ENCODE measurements around the gene DPYSL5. TPM values are rescaled to one million over a fixed set of nuclear protein-coding genes. Genes with fewer than 3 reads are reported as not detected.

The DPYSL5 gene
- total and polyA plus RNA-seq, 4 donors = not detected

DNA sequence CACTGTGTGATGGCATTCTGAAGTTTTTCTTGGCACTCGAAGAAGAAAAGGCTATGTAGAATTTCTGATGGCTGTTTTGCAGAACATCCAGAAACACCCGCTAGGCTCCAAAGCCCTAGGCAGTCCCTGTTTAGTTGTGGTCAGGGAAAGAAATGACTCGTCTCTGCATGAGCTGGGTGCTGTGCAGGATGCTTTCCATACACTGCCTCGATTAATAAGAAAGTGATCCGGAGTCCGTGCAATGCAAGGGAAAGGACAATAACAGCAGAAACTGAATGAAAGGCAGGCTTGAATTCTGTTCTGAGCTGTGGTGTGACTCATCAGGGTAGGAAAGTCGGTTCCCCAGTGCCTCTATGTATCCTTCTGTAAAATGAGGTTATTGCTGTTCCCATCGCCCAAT, 141.2 kb downstream of the DPYSL5 start:
- H3K27me3 ChIP-seq (ENCODE audit: control insufficient read depth in 4 of 4, insufficient read depth in 4 of 4, low read length in 3 of 4) = no peaks in the 10 kb centered on the region
- no peaks in the 10 kb centered on the region for H3K9me3 ChIP-seq (ENCODE audit: control insufficient read depth in 4 of 4, low read length in 3 of 4)
- DNase-seq (ENCODE audit: low spot score) = no peak
- no peak overlapping the region for H3K9ac ChIP-seq (ENCODE audit: low read depth in 1 of 2, low read length in 2 of 2)
- TF ChIP-seq RXRA (IDR thresholded peaks at IDR 0.05) = no peak
- no peak for TF ChIP-seq YY1 (IDR thresholded peaks at IDR 0.05)
- TF ChIP-seq EGR1 (IDR thresholded peaks at IDR 0.05; ENCODE audit: low read depth in 2 of 2) = no peak
- TF ChIP-seq SP1 (IDR thresholded peaks at IDR 0.05) = no peak
- TF ChIP-seq FOXA2 (IDR thresholded peaks at IDR 0.05) = no peak
- TF ChIP-seq, protein P1, sequence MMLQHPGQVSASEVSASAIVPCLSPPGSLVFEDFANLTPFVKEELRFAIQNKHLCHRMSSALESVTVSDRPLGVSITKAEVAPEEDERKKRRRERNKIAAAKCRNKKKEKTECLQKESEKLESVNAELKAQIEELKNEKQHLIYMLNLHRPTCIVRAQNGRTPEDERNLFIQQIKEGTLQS (IDR thresholded peaks at IDR 0.05) = no peak
- TF ChIP-seq TAF1 (conservative IDR thresholded peaks at IDR 0.05) = no peak
- no peak for TF ChIP-seq RAD21 (IDR thresholded peaks at IDR 0.05)
- TF ChIP-seq, protein P2, sequence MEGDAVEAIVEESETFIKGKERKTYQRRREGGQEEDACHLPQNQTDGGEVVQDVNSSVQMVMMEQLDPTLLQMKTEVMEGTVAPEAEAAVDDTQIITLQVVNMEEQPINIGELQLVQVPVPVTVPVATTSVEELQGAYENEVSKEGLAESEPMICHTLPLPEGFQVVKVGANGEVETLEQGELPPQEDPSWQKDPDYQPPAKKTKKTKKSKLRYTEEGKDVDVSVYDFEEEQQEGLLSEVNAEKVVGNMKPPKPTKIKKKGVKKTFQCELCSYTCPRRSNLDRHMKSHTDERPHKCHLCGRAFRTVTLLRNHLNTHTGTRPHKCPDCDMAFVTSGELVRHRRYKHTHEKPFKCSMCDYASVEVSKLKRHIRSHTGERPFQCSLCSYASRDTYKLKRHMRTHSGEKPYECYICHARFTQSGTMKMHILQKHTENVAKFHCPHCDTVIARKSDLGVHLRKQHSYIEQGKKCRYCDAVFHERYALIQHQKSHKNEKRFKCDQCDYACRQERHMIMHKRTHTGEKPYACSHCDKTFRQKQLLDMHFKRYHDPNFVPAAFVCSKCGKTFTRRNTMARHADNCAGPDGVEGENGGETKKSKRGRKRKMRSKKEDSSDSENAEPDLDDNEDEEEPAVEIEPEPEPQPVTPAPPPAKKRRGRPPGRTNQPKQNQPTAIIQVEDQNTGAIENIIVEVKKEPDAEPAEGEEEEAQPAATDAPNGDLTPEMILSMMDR (IDR thresholded peaks at IDR 0.05; ENCODE audit: low read depth, low read length, missing input control) = no peak
- TF ChIP-seq FOXA1 (IDR thresholded peaks at IDR 0.05) = no peak
- TF ChIP-seq GABPA (IDR thresholded peaks at IDR 0.05 in 1 of 2, conservative IDR thresholded peaks at IDR 0.05 in 1 of 2) = no peak
- 92% methylated on average over 8 of the region's 8 CpGs for WGBS
- H3K4me1 ChIP-seq (ENCODE audit: control insufficient read depth in 4 of 4, insufficient read depth in 4 of 4, low read length in 3 of 4) = peaks cover 11 to 39% (median 26%) of the 10 kb centered on the region in 4 donors
- H3K4me3 ChIP-seq (ENCODE audit: low read depth in 1 of 3, low read length in 3 of 3) = no peak overlapping the region
- no peaks in the 10 kb centered on the region for H3K36me3 ChIP-seq (ENCODE audit: control insufficient read depth in 4 of 4, insufficient read depth in 3 of 4, low read depth in 1 of 4, low read length in 3 of 4)
- H3K27ac ChIP-seq (ENCODE audit: low read depth in 1 of 2, low read length in 2 of 2) = no peak overlapping the region

DNA sequence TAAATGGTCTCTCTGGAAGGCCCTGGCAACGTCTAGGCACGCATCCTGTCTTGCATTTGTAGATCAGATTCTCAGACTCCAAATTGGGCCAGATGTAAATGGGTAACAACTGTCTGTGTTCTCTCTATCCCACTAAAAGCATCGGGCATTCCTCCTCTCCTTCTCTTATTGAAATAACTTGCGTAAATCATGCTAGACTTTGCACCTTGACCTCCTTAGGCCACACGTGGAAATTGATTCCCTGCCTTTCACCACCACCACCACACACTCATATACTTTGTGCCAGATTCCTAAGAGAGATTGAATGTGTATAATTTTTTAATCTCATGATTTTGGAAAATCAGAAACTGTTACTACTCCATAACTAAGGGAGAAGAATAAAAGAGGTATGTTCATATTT, 143.8 kb downstream of the DPYSL5 start:
- no peak for TF ChIP-seq TAF1 (conservative IDR thresholded peaks at IDR 0.05)
- peak in 1 of 2 donors; percentile 35 for TF ChIP-seq RAD21 (IDR thresholded peaks at IDR 0.05)
- TF ChIP-seq, protein P1 (IDR thresholded peaks at IDR 0.05) = peak; percentile 41
- TF ChIP-seq, protein P2 (IDR thresholded peaks at IDR 0.05; ENCODE audit: low read depth, low read length, missing input control) = no peak
- TF ChIP-seq FOXA2 (IDR thresholded peaks at IDR 0.05) = peak; percentile 38
- no peak for TF ChIP-seq GABPA (IDR thresholded peaks at IDR 0.05 in 1 of 2, conservative IDR thresholded peaks at IDR 0.05 in 1 of 2)
- TF ChIP-seq JUND (IDR thresholded peaks at IDR 0.05) = peak; percentile 40 to 87
- peak; percentile 49 for TF ChIP-seq YY1 (IDR thresholded peaks at IDR 0.05)
- TF ChIP-seq HNF4G (IDR thresholded peaks at IDR 0.05) = peak; percentile 98
- TF ChIP-seq SP1 (IDR thresholded peaks at IDR 0.05) = peak; percentile 86
- TF ChIP-seq, protein P3, sequence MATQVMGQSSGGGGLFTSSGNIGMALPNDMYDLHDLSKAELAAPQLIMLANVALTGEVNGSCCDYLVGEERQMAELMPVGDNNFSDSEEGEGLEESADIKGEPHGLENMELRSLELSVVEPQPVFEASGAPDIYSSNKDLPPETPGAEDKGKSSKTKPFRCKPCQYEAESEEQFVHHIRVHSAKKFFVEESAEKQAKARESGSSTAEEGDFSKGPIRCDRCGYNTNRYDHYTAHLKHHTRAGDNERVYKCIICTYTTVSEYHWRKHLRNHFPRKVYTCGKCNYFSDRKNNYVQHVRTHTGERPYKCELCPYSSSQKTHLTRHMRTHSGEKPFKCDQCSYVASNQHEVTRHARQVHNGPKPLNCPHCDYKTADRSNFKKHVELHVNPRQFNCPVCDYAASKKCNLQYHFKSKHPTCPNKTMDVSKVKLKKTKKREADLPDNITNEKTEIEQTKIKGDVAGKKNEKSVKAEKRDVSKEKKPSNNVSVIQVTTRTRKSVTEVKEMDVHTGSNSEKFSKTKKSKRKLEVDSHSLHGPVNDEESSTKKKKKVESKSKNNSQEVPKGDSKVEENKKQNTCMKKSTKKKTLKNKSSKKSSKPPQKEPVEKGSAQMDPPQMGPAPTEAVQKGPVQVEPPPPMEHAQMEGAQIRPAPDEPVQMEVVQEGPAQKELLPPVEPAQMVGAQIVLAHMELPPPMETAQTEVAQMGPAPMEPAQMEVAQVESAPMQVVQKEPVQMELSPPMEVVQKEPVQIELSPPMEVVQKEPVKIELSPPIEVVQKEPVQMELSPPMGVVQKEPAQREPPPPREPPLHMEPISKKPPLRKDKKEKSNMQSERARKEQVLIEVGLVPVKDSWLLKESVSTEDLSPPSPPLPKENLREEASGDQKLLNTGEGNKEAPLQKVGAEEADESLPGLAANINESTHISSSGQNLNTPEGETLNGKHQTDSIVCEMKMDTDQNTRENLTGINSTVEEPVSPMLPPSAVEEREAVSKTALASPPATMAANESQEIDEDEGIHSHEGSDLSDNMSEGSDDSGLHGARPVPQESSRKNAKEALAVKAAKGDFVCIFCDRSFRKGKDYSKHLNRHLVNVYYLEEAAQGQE (IDR thresholded peaks at IDR 0.05) = peak; percentile 70
- TF ChIP-seq, protein P4, sequence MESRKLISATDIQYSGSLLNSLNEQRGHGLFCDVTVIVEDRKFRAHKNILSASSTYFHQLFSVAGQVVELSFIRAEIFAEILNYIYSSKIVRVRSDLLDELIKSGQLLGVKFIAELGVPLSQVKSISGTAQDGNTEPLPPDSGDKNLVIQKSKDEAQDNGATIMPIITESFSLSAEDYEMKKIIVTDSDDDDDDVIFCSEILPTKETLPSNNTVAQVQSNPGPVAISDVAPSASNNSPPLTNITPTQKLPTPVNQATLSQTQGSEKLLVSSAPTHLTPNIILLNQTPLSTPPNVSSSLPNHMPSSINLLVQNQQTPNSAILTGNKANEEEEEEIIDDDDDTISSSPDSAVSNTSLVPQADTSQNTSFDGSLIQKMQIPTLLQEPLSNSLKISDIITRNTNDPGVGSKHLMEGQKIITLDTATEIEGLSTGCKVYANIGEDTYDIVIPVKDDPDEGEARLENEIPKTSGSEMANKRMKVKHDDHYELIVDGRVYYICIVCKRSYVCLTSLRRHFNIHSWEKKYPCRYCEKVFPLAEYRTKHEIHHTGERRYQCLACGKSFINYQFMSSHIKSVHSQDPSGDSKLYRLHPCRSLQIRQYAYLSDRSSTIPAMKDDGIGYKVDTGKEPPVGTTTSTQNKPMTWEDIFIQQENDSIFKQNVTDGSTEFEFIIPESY (IDR thresholded peaks at IDR 0.05) = peak; percentile 72
- peak; percentile 99 for TF ChIP-seq HNF4A (conservative IDR thresholded peaks at IDR 0.05)
- TF ChIP-seq FOXA1 (IDR thresholded peaks at IDR 0.05) = no peak
- TF ChIP-seq RXRA (IDR thresholded peaks at IDR 0.05) = peak; percentile 87 to 91
- TF ChIP-seq, protein P5, sequence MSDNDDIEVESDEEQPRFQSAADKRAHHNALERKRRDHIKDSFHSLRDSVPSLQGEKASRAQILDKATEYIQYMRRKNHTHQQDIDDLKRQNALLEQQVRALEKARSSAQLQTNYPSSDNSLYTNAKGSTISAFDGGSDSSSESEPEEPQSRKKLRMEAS (IDR thresholded peaks at IDR 0.05) = peak; percentile 91
- TF ChIP-seq NR2F2 (IDR thresholded peaks at IDR 0.05) = peak; percentile 49
- no peak for TF ChIP-seq EGR1 (IDR thresholded peaks at IDR 0.05; ENCODE audit: low read depth in 2 of 2)
- DNase-seq (ENCODE audit: low spot score) = no peak

More for the DNA sequence above, 143.8 kb downstream of the DPYSL5 start:
- Histone ChIP-seq H3K4me3 (ENCODE audit: low read depth in 1 of 3, low read length in 3 of 3) (no peak overlapping the region), H3K27ac (ENCODE audit: low read depth in 1 of 2, low read length in 2 of 2) (no peak overlapping the region), H3K4me1 (ENCODE audit: control insufficient read depth in 4 of 4, insufficient read depth in 4 of 4, low read length in 3 of 4) (peaks cover 8 to 25% (median 17%) of the 10 kb centered on the region in 4 donors), H3K9me3 (ENCODE audit: control insufficient read depth in 4 of 4, low read length in 3 of 4) (no peaks in the 10 kb centered on the region), H3K27me3 (ENCODE audit: control insufficient read depth in 4 of 4, insufficient read depth in 4 of 4, low read length in 3 of 4) (no peaks in the 10 kb centered on the region), H3K9ac (ENCODE audit: low read depth in 1 of 2, low read length in 2 of 2) (no peak overlapping the region), H3K36me3 (ENCODE audit: control insufficient read depth in 4 of 4, insufficient read depth in 3 of 4, low read depth in 1 of 4, low read length in 3 of 4) (no peaks in the 10 kb centered on the region)
- 23% methylated on average over 5 of the region's 5 CpGs for WGBS

All from liver (tissue), 9 donors.